Measurements from ENCODE around the gene CTAGE9. TPM values are rescaled to one million over a fixed set of nuclear protein-coding genes. Genes with fewer than 3 reads are reported as not detected.

CTAGE9 gene
- total RNA-seq, 4 donors from 2014 or later = not detected

DNA sequence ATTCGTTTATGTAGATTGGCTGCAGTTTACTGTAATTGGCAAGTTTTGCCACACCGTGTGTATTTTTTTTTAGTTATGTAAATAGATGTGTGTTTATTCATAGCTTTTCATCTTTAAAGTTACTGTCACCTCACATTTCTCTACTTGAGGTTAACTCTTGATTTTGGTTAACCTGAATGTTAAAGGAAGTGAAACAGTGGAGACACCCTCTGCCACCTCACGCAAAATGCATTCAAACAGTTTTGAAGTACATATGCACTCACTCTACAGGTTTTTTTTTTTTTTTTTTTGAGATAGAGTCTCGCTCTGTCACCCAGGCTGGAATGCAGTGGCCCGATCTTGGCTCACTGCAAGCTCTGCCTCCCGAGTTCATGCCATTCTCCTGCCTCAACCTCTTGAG, 27.3 kb downstream of the CTAGE9 start:
- Histone ChIP-seq H3K36me3 (no peaks in the 10 kb centered on the region), H3K27ac (no peak overlapping the region), H3K9me3 (no peaks in the 10 kb centered on the region), H3K4me1 (no peaks in the 10 kb centered on the region), H3K4me3 (no peak overlapping the region), H3K27me3 (no peaks in the 10 kb centered on the region)
- TF ChIP-seq, protein P1, sequence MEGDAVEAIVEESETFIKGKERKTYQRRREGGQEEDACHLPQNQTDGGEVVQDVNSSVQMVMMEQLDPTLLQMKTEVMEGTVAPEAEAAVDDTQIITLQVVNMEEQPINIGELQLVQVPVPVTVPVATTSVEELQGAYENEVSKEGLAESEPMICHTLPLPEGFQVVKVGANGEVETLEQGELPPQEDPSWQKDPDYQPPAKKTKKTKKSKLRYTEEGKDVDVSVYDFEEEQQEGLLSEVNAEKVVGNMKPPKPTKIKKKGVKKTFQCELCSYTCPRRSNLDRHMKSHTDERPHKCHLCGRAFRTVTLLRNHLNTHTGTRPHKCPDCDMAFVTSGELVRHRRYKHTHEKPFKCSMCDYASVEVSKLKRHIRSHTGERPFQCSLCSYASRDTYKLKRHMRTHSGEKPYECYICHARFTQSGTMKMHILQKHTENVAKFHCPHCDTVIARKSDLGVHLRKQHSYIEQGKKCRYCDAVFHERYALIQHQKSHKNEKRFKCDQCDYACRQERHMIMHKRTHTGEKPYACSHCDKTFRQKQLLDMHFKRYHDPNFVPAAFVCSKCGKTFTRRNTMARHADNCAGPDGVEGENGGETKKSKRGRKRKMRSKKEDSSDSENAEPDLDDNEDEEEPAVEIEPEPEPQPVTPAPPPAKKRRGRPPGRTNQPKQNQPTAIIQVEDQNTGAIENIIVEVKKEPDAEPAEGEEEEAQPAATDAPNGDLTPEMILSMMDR (IDR thresholded peaks at IDR 0.05 in 4 of 5, conservative IDR thresholded peaks at IDR 0.05 in 1 of 5) = no peak
- no peak for TF ChIP-seq POLR2A (IDR thresholded peaks at IDR 0.05)
- ATAC-seq (no peak), DNase-seq (no peak)
- in situ Hi-C loops (cut with MboI; ENCODE audit: low sequenced_read_pairs in 4 of 4) (loop anchor here in 2 of 4 donors (25.0 kb wide), 2 partner anchors 204 to 529 kb away; no protein-coding TSS in a partner anchor), intact Hi-C loops (cut with DNase I; ENCODE audit: low total_unique reads) (no loop called here)

DNA sequence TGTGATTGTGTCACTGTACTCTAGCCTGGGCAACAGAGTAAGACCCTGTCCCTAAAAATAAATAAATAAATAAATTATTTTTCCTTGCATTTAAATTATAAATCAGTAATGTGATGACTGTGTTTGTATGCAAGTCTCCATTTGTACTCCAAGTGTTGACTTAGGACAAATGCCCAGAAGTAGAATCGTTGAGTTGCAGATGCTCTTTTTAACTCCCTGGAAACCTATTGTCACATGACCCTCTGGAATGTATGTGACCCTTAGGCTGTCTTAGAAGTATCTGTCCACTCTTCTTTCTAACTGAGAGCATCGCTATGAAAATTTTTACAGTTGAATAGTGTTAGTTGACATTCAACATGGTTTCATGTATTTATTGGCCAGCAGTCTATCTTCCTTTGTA, 28.4 kb downstream of the CTAGE9 start:
- H3K27ac ChIP-seq = no peak overlapping the region
- TF ChIP-seq POLR2A (IDR thresholded peaks at IDR 0.05) = no peak
- TF ChIP-seq, protein P1 (IDR thresholded peaks at IDR 0.05 in 4 of 5, conservative IDR thresholded peaks at IDR 0.05 in 1 of 5) = no peak
- in situ Hi-C loops (cut with MboI; ENCODE audit: low sequenced_read_pairs in 4 of 4) (loop anchor here in 2 of 4 donors (25.0 kb wide), 2 partner anchors 205 to 530 kb away; no protein-coding TSS in a partner anchor), intact Hi-C loops (cut with DNase I; ENCODE audit: low total_unique reads) (no loop called here)
- H3K4me3 ChIP-seq = no peak overlapping the region
- H3K4me1 ChIP-seq = no peaks in the 10 kb centered on the region
- H3K36me3 ChIP-seq = no peaks in the 10 kb centered on the region
- ATAC-seq (no peak), DNase-seq (no peak)
- H3K27me3 ChIP-seq = no peaks in the 10 kb centered on the region
- H3K9me3 ChIP-seq = no peaks in the 10 kb centered on the region

DNA sequence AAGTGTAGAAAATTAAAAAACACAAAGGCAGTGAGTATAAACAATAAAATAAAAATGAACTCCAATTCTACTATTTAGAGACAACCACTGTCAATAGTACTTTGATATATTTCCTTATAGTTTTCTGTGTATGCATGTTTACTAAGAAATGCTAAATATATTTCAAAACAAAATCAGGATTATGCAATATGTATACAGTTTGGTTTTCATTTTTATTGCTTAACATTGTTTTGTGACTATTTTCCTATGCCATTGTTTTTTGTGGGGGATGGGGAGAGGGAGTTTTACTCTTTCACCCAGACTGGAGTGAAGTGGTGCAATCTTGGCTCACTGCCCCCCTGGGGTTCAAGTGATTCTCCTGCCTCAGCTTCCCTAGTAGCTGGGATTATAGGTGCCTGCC, 29.2 kb downstream of the CTAGE9 start:
- intact Hi-C loops (cut with DNase I; ENCODE audit: low total_unique reads) (no loop called here), in situ Hi-C loops (cut with MboI; ENCODE audit: low sequenced_read_pairs in 4 of 4) (loop anchor here in 2 of 4 donors (25.0 kb wide), 2 partner anchors 206 to 531 kb away; no protein-coding TSS in a partner anchor)
- no peak overlapping the region for H3K4me3 ChIP-seq
- H3K9me3 ChIP-seq = no peaks in the 10 kb centered on the region
- DNase-seq (no peak), ATAC-seq (no peak)
- H3K4me1 ChIP-seq = no peaks in the 10 kb centered on the region
- no peaks in the 10 kb centered on the region for H3K36me3 ChIP-seq
- TF ChIP-seq, protein P1 (IDR thresholded peaks at IDR 0.05 in 4 of 5, conservative IDR thresholded peaks at IDR 0.05 in 1 of 5) = no peak
- no peak overlapping the region for H3K27ac ChIP-seq
- no peaks in the 10 kb centered on the region for H3K27me3 ChIP-seq

DNA sequence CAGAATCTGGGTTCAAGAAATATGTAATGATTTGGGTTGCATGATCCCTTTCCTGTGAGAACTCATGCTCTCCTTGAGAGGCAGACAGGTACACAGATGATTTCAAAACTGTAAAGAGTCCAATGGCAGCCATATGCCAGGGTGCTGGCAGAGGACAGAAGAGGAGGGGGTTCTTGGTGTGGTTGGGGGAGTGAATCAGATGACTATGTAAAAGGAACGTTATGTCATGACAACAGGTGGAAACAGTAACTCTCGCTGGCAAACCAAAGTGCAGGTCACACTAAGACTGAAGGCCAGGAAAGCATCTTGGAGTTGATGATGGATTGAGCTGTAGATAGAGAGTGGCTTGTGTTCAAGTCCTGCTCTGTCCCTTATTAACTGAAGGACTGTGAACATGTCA, 29.9 kb downstream of the CTAGE9 start:
- Histone ChIP-seq H3K36me3 (no peaks in the 10 kb centered on the region), H3K4me1 (no peaks in the 10 kb centered on the region), H3K27me3 (no peaks in the 10 kb centered on the region), H3K4me3 (no peak overlapping the region), H3K27ac (no peak overlapping the region), H3K9me3 (no peaks in the 10 kb centered on the region)
- TF ChIP-seq POLR2A (IDR thresholded peaks at IDR 0.05) = no peak
- TF ChIP-seq, protein P1 (IDR thresholded peaks at IDR 0.05 in 4 of 5, conservative IDR thresholded peaks at IDR 0.05 in 1 of 5) = no peak
- in situ Hi-C loops (cut with MboI; ENCODE audit: low sequenced_read_pairs in 4 of 4) = loop anchor here in 2 of 4 donors (25.0 kb wide), 2 partner anchors 206 to 531 kb away; no protein-coding TSS in a partner anchor
- DNase-seq (no peak), ATAC-seq (no peak)
- intact Hi-C loops (cut with DNase I; ENCODE audit: low total_unique reads) = no loop called here

DNA sequence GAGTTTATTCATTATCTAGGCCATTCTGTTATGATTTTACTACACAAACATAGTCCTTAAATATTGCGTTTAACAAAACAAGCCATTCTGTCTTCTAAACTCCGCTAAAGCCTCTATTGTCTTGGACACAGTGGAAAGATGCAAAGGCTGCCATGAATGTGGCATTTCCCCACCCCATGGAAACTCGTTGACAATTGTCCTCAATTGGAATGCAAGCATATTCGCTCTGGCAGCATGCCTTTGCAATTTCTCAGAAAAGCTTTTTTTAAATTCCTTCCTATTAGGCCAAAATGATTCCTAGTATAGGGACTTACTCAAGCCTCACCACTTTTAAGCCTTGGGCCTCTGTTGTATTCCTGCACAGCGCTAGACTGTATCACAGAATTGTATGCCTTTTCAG, 32.4 kb downstream of the CTAGE9 start:
- in situ Hi-C loops (cut with MboI; ENCODE audit: low sequenced_read_pairs in 4 of 4) (loop anchor here in 2 of 4 donors (25.0 kb wide), 2 partner anchors 209 to 534 kb away; no protein-coding TSS in a partner anchor), intact Hi-C loops (cut with DNase I; ENCODE audit: low total_unique reads) (no loop called here)
- Histone ChIP-seq H3K27me3 (no peaks in the 10 kb centered on the region), H3K27ac (no peak overlapping the region), H3K4me1 (no peaks in the 10 kb centered on the region), H3K9me3 (no peaks in the 10 kb centered on the region), H3K36me3 (no peaks in the 10 kb centered on the region), H3K4me3 (no peak overlapping the region)
- DNase-seq = no peak
- ATAC-seq = no peak
- TF ChIP-seq, protein P1 (IDR thresholded peaks at IDR 0.05 in 4 of 5, conservative IDR thresholded peaks at IDR 0.05 in 1 of 5) = no peak
- TF ChIP-seq POLR2A (IDR thresholded peaks at IDR 0.05) = no peak

Data from gastrocnemius medialis (tissue), 4 donors.